GM12864 (cell line): ENCODE results near the gene TIMM23.
A peak's percentile ranks its signal among the peaks of the same experiment; 100 is the strongest.

Source experiments
- DNase-seq: peaks from one replicate; pipeline ENCODE4 v3.0.0-alpha.2; 2011; ENCODE audit warnings: low read depth
- H3K4me3 ChIP-seq: 2 replicates; pipeline ENCODE4 v1.5.1; 2011; ENCODE audit warnings: mild to moderate bottlenecking, low read depth, low read length, control low read depth
- TF ChIP-seq, protein P1 (sequence below): IDR thresholded peaks from 2 replicates; pipeline ENCODE4 v1.5.1; 2011; ENCODE audit warnings: low read depth, mild to moderate bottlenecking, moderate library complexity, low read length, control low read depth, inconsistent platforms; ENCODE audit errors: missing control alignments

The TIMM23 gene

GRCh38 chr10:46022978-46023702, 50.9 kb downstream of the TIMM23 start:
- peak overlapping the region; percentile 76 for H3K4me3 ChIP-seq
- peak; percentile 65 for DNase-seq
- TF ChIP-seq, protein P1, sequence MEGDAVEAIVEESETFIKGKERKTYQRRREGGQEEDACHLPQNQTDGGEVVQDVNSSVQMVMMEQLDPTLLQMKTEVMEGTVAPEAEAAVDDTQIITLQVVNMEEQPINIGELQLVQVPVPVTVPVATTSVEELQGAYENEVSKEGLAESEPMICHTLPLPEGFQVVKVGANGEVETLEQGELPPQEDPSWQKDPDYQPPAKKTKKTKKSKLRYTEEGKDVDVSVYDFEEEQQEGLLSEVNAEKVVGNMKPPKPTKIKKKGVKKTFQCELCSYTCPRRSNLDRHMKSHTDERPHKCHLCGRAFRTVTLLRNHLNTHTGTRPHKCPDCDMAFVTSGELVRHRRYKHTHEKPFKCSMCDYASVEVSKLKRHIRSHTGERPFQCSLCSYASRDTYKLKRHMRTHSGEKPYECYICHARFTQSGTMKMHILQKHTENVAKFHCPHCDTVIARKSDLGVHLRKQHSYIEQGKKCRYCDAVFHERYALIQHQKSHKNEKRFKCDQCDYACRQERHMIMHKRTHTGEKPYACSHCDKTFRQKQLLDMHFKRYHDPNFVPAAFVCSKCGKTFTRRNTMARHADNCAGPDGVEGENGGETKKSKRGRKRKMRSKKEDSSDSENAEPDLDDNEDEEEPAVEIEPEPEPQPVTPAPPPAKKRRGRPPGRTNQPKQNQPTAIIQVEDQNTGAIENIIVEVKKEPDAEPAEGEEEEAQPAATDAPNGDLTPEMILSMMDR = peak; percentile 21

GRCh38 chr10:46024948-46025347, 52.7 kb downstream of the TIMM23 start:
- no peak for DNase-seq
- TF ChIP-seq, protein P1 = no peak
- no peak overlapping the region for H3K4me3 ChIP-seq

DNA sequence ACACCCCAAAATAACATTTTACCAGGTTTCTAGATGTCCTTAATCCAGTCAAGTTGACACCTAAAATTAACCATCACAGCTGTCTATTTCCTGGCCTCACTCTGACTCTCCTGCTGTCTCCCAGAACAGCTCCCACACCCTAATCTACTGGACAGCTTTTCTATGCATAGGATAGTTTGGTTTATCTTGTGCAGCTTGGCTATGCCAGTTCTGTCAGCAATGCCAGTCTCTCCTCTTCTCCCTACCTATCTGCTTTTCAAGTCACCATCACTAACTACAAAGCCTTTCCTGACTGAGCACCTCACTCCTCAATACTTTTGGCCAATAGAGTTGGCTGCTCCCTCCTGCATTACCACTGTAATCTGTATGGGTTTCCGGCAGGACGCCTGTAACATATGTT, 53.1 kb downstream of the TIMM23 start:
- TF ChIP-seq, protein P1 = no peak
- DNase-seq = no peak
- no peak overlapping the region for H3K4me3 ChIP-seq

GRCh38 chr10:46026106-46026505, 53.8 kb downstream of the TIMM23 start:
- TF ChIP-seq, protein P1 = no peak
- DNase-seq = no peak
- no peak overlapping the region for H3K4me3 ChIP-seq

DNA sequence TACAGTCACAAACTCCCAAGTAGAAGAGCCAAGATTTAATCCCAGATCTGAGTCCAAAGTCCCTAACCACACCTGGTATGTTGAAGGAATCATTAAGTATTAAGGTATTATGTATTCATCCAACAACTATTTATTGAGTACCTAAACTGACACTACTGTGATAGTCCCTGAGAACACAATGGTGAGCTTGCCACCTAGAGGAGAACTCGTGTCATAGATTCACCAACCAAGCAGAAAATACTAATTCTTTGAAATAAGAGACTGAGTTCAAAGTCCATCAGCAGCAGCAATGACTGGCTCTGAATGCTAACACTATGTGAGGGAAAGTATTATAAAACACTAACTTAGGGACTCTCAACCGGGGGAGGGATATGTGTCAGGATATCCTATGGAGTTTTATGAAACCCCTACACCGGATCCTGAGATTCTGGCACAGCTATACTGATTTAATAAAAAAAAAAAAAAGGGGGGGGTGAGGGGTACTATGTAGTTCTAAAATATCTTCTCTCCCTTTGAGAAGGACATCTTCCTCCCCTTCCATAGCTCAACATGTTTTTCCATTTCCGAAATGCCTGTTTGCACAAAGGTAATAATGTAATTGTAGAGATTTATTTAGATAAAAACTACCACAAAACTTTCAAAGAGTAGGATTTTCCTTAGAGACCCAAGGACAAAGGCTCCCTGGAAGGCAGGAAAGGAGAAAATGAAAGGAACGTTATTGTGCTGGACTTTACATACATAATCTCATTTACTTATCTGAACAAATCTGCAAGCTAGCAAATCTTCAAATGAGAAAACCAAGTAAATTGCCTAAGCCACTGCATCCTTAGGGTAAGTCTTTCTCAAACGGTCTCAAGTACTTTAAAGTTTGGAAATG, 56.5 kb downstream of the TIMM23 start:
- DNase-seq = peak; percentile 48
- peak overlapping the region; percentile 78 for H3K4me3 ChIP-seq
- TF ChIP-seq, protein P1 = peak; percentile 64

DNA sequence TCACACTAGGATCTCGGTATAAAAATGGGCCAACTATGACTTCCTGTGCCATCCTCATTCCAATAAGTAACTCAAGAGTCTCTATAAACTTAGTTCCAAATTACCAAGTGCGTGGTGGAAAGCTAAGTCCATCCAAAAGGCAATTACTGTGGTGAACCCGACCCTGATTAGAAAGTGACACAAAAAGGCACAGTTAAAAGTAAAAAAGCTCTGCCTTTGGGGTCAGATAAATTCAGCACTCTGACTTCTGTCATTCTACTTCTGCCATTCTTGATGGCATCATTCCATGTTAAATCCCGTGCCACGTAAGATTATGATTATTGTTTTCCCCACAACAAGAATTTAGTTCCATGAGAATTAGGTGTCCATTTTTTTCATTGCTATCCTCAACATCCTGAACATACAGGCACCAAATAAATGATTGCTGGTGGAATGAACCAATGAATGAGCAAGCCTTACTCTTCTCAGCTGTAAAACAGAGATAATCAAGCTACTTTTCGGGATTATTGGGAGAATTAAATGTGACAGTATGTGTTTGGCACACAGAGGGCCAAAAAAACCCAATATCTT, 57.3 kb downstream of the TIMM23 start:
- TF ChIP-seq, protein P1 = no peak
- H3K4me3 ChIP-seq = peak overlapping the region; percentile 78
- no peak for DNase-seq
